H1 (cell line): ENCODE results near the gene CYGB. TPM values are rescaled to one million over a fixed set of nuclear protein-coding genes. Genes with fewer than 3 reads are reported as not detected.

Experiments used
- CTCF ChIA-PET: fragments of 300-600 bp; sonication (Branson Sonifier 250); formaldehyde crosslinking; loops from one replicate; lab custom pipeline; 2021; ENCODE audit not compliant: partially characterized antibody; lab: Charles Lee
- POLR2A ChIA-PET: fragments of 300-600 bp; sonication (Branson Sonifier 250); formaldehyde crosslinking; loops from one replicate; lab custom pipeline; 2021; ENCODE audit warnings: inconsistent platforms; ENCODE audit not compliant: partially characterized antibody; lab: Charles Lee
- DNase-seq, 2 experiments: peaks; one replicate each; pipeline versions ENCODE4 v3.0.0 to v3.0.0-alpha.2; 2010 to 2022; ENCODE audit warnings: low spot score in 2 of 2, low read depth in 1 of 2, mixed read lengths in 1 of 2
- FAIRE-seq: peaks from 2 replicates; lab custom pipeline; 2011; peaks lifted over from hg19 to GRCh38; lab: Jason Lieb, UNC
- H2AFZ ChIP-seq: 2 replicates; pipeline ENCODE4 v1.8.1; 2012; ENCODE audit warnings: low read length, inconsistent platforms
- H2AK5ac ChIP-seq: 2 replicates; pipeline ENCODE4 v1.6.1; 2013; ENCODE audit warnings: low read depth, low read length
- H2BK120ac ChIP-seq: replicated peaks from 2 replicates; pipeline ENCODE3; 2013; ENCODE audit warnings: low read depth, low read length, inconsistent platforms
- H2BK12ac ChIP-seq: 2 replicates; pipeline ENCODE4 v1.6.1; 2013; ENCODE audit warnings: low read depth, low read length
- H2BK15ac ChIP-seq: 2 replicates; pipeline ENCODE4 v1.6.1; 2013; ENCODE audit warnings: low read length
- H2BK20ac ChIP-seq: 2 replicates; pipeline ENCODE4 v1.6.1; 2013; ENCODE audit warnings: low read length
- H2BK5ac ChIP-seq: 2 replicates; pipeline ENCODE4 v1.6.1; 2013; ENCODE audit warnings: low read depth, low read length
- H3K14ac ChIP-seq: 2 replicates; pipeline ENCODE4 v1.6.1; 2013; ENCODE audit warnings: inconsistent platforms; ENCODE audit not compliant: insufficient read length
- H3K18ac ChIP-seq: 2 replicates; pipeline ENCODE4 v1.6.1; 2013; ENCODE audit warnings: low read length; ENCODE audit errors: extremely low read depth
- H3K23ac ChIP-seq: 2 replicates; pipeline ENCODE4 v1.6.1; 2013; ENCODE audit warnings: inconsistent platforms; ENCODE audit not compliant: insufficient read length
- H3K23me2 ChIP-seq: 2 replicates; pipeline ENCODE4 v1.6.1; 2013; ENCODE audit warnings: low read depth, low read length
- H3K27ac ChIP-seq: 2 replicates; pipeline ENCODE4 v1.6.1; 2011; ENCODE audit warnings: low read depth, low read length, inconsistent platforms
- H3K27me3 ChIP-seq, 4 experiments: replicated peaks in 1 of 4; 1 replicate in 1 of 4; 2 replicates in 3 of 4; pipeline versions ENCODE4 v1.6.1 to v1.8.1; 2011 to 2013; ENCODE audit warnings: low read length in 3 of 4, mild to moderate bottlenecking in 3 of 4, inconsistent platforms in 2 of 4, mixed read lengths in 2 of 4, moderate library complexity in 1 of 4; ENCODE audit not compliant: control insufficient read depth in 3 of 4, insufficient read depth in 3 of 4; ENCODE audit errors: extremely low read depth in 1 of 4
- H3K36me3 ChIP-seq, 4 experiments: 2 replicates each; pipeline versions ENCODE4 v1.6.1 to v1.8.1; 2011 to 2013; ENCODE audit warnings: mild to moderate bottlenecking in 4 of 4, low read length in 3 of 4, moderate library complexity in 2 of 4, control low read depth in 1 of 4, inconsistent platforms in 1 of 4; ENCODE audit not compliant: insufficient read depth in 4 of 4, control insufficient read depth in 2 of 4
- H3K4ac ChIP-seq: replicated peaks from 2 replicates; pipeline ENCODE3; 2013; ENCODE audit warnings: low read length, low read depth, mixed read lengths, inconsistent platforms; ENCODE audit not compliant: insufficient read length
- H3K4me1 ChIP-seq, 4 experiments: replicated peaks in 1 of 4; 1 replicate in 1 of 4; 2 replicates in 3 of 4; pipeline versions ENCODE4 v1.6.1 to v1.8.1; 2011 to 2013; ENCODE audit warnings: low read length in 3 of 4, inconsistent platforms in 2 of 4, mixed read lengths in 1 of 4; ENCODE audit not compliant: insufficient read depth in 4 of 4, control insufficient read depth in 3 of 4
- H3K4me2 ChIP-seq, 2 experiments: 2 replicates each; pipeline versions ENCODE4 v1.6.1 to v1.8.1; 2011 to 2013; ENCODE audit warnings: low read depth in 2 of 2, low read length in 2 of 2, control low read depth in 1 of 2, inconsistent platforms in 1 of 2, mild to moderate bottlenecking in 1 of 2; ENCODE audit not compliant: insufficient read depth in 1 of 2
- H3K4me3 ChIP-seq, 4 experiments: fragments of 200-600, 300-600 bp in 1 of 4; sonication (generic), shearing (Covaris generic), sonication (Bioruptor Twin) in 1 of 4; 2 replicates each; pipeline versions ENCODE4 v1.5.1 to v1.8.1; 2011 to 2016; ENCODE audit warnings: low read length in 4 of 4, low read depth in 3 of 4, control low read depth in 2 of 4, inconsistent platforms in 2 of 4, mild to moderate bottlenecking in 2 of 4, mixed read lengths in 1 of 4, moderate library complexity in 1 of 4; ENCODE audit not compliant: insufficient read depth in 2 of 4; ENCODE audit errors: extremely low read depth in 1 of 4
- H3K56ac ChIP-seq: replicated peaks from 2 replicates; pipeline ENCODE3; 2013; ENCODE audit warnings: low read depth, mild to moderate bottlenecking, mixed read lengths, low read length, inconsistent platforms; ENCODE audit not compliant: insufficient read length
- H3K79me1 ChIP-seq: 2 replicates; pipeline ENCODE4 v1.6.1; 2013; ENCODE audit warnings: low read depth, low read length, control low read depth
- H3K79me2 ChIP-seq, 2 experiments: 2 replicates each; pipeline versions ENCODE4 v1.6.1 to v1.8.1; 2012 to 2013; ENCODE audit warnings: low read length in 2 of 2, mild to moderate bottlenecking in 2 of 2, inconsistent platforms in 1 of 2; ENCODE audit not compliant: insufficient read depth in 2 of 2, control insufficient read depth in 1 of 2
- H3K9ac ChIP-seq, 4 experiments: replicated peaks in 1 of 4; 1 replicate in 1 of 4; 2 replicates in 3 of 4; pipeline versions ENCODE4 v1.6.1 to v1.8.1; 2011 to 2013; ENCODE audit warnings: low read depth in 3 of 4, low read length in 3 of 4, control low read depth in 2 of 4, mild to moderate bottlenecking in 2 of 4, moderate library complexity in 2 of 4, inconsistent platforms in 1 of 4; ENCODE audit errors: extremely low read depth in 1 of 4
- H3K9me3 ChIP-seq, 2 experiments: 2 replicates each; pipeline versions ENCODE4 v1.6.1 to v1.8.1; 2012 to 2013; ENCODE audit warnings: mild to moderate bottlenecking in 2 of 2, moderate library complexity in 2 of 2, control low read depth in 1 of 2, inconsistent platforms in 1 of 2, low read depth in 1 of 2, low read length in 1 of 2, mixed read lengths in 1 of 2; ENCODE audit not compliant: insufficient read depth in 2 of 2
- H4K20me1 ChIP-seq, 2 experiments: replicated peaks in 1 of 2; 2 replicates each; pipeline versions ENCODE3 to v1.8.1; 2011 to 2013; ENCODE audit warnings: inconsistent platforms in 2 of 2, low read length in 2 of 2, mild to moderate bottlenecking in 1 of 2; ENCODE audit not compliant: insufficient read depth in 2 of 2, control insufficient read depth in 1 of 2
- H4K5ac ChIP-seq: 2 replicates; pipeline ENCODE4 v1.6.1; 2013; ENCODE audit warnings: low read length, low read depth, mixed read lengths, inconsistent platforms; ENCODE audit not compliant: insufficient read length
- H4K8ac ChIP-seq: 2 replicates; pipeline ENCODE4 v1.8.0; 2013; ENCODE audit warnings: mild to moderate bottlenecking, moderate library complexity, low read length, inconsistent platforms; ENCODE audit not compliant: insufficient read depth; ENCODE audit errors: extremely low read depth
- H4K91ac ChIP-seq: replicated peaks from 2 replicates; pipeline ENCODE3; 2013; ENCODE audit warnings: low read length, mixed read lengths, inconsistent platforms; ENCODE audit not compliant: insufficient read length
- CBX8 ChIP-seq: fragments of 300-800, 300-1000 bp; sonication (generic); IDR thresholded peaks from 2 replicates; pipeline ENCODE4 v1.7.1; 2016; ENCODE audit warnings: low read depth, low read length, borderline replicate concordance
- CHD1 ChIP-seq: IDR thresholded peaks from 2 replicates; pipeline ENCODE4 v1.6.1; 2012; ENCODE audit warnings: low read depth, low read length, improper control_type of control experiment
- KDM1A ChIP-seq: fragments of 200-600, 300-600 bp; sonication (generic); IDR thresholded peaks from 2 replicates; pipeline ENCODE4 v1.7.1; 2016; ENCODE audit warnings: mild to moderate bottlenecking, low read length, borderline replicate concordance
- NANOG ChIP-seq: IDR thresholded peaks from 2 replicates; pipeline ENCODE4 v1.6.1; 2011; ENCODE audit warnings: low read length, low read depth, mild to moderate bottlenecking, inconsistent platforms; ENCODE audit not compliant: insufficient read depth, poor library complexity, severe bottlenecking
- NRF1 ChIP-seq: IDR thresholded peaks from 2 replicates; pipeline ENCODE4 v1.6.1; 2011; ENCODE audit warnings: mild to moderate bottlenecking, low read depth, low read length, improper control_type of control experiment
- POLR2A ChIP-seq, 2 experiments: IDR thresholded peaks; 1 replicate in 1 of 2; 2 replicates in 1 of 2; pipeline ENCODE4 v1.6.1; 2011; ENCODE audit warnings: low read depth in 2 of 2, low read length in 2 of 2, mild to moderate bottlenecking in 2 of 2; ENCODE audit errors: control extremely low read depth in 1 of 2
- RXRA ChIP-seq: IDR thresholded peaks from 2 replicates; pipeline ENCODE4 v1.6.1; 2011; ENCODE audit warnings: low read depth, mild to moderate bottlenecking, low read length, moderate library complexity; ENCODE audit not compliant: insufficient read depth
- SAP30 ChIP-seq: fragments of 300-600 bp; sonication (generic); IDR thresholded peaks from 2 replicates; pipeline ENCODE4 v1.7.1; 2012; ENCODE audit warnings: low read length, moderate library complexity, mild to moderate bottlenecking, inconsistent platforms; ENCODE audit not compliant: insufficient read depth, insufficient replicate concordance
- SP1 ChIP-seq: IDR thresholded peaks from 2 replicates; pipeline ENCODE4 v1.6.1; 2011; ENCODE audit warnings: low read depth, low read length
- TAF1 ChIP-seq: IDR thresholded peaks from 2 replicates; pipeline ENCODE4 v1.6.1; 2011; ENCODE audit warnings: mild to moderate bottlenecking, low read depth, low read length
- WGBS, 2 experiments: shearing (Covaris generic) in 1 of 2; methylation state at CpG; one replicate each; pipeline versions ENCODE4 v1.1.6 to v1.1.7; 2013 to 2015; ENCODE audit warnings: low lambda C conversion rate in 2 of 2, mixed read lengths in 2 of 2, inconsistent platforms in 1 of 2, low coverage in 1 of 2, missing lambda C conversion rate in 1 of 2; ENCODE audit not compliant: insufficient replicate concordance in 2 of 2, insufficient coverage in 1 of 2, insufficient read length in 1 of 2; ENCODE audit errors: extremely low coverage in 1 of 2, missing lambda C conversion rate in 1 of 2; 5-methylcytosine and 5-hydroxymethylcytosine counted together
- polyA plus RNA-seq, 7 experiments: library from polyadenylated mRNA; depleted of rRNA in 3 of 7; stranded (reverse) in 5 of 7; unstranded in 2 of 7; fragments of >200 nt in 5 of 7; fragments of 200-250 nt in 2 of 7; gene quantifications; 1 replicate in 5 of 7; 2 replicates in 1 of 7; 4 replicates in 1 of 7; pipeline versions ENCODE4 v1.2.1 to v1.2.3, GENCODE V29; 2011 to 2013; ENCODE audit warnings: missing spikeins in 2 of 7, mixed read lengths in 2 of 7
- total RNA-seq: library from RNA; stranded (reverse); fragmentation: NEBNext Ultra II Directional; extraction: Animal tissue kit (Norgen Biotek cat#: 25700); gene quantifications from 2 replicates; pipeline ENCODE4 v1.2.1, GENCODE V29; 2021

Gene CYGB
- total and polyA plus RNA-seq, 2 of the 8 experiments (the other 6 are each of a cell fraction or from before 2014, with no cell fraction given), result 2.7 to 3.7 TPM

GRCh38 chr17:76528156-76528527, 9.4 kb downstream of the CYGB start:
- TF ChIP-seq KDM1A (no peak), RXRA (no peak), NRF1 (no peak), SP1 (no peak), POLR2A (IDR thresholded peaks at IDR 0.05; ENCODE audit: control extremely low read depth in 1 of 2, low read depth in 2 of 2, low read length in 2 of 2) (no peak), SAP30 (no peak), CBX8 (no peak), TAF1 (no peak), NANOG (no peak), CHD1 (no peak)
- Histone ChIP-seq H3K14ac (no peak overlapping the region), H3K4me2 (no peak overlapping the region), H3K9me3 (no peaks in the 10 kb centered on the region), H2BK12ac (no peak overlapping the region), H2BK120ac (no peak overlapping the region), H4K91ac (no peak overlapping the region), H2BK20ac (no peak overlapping the region), H4K5ac (peak overlapping the region; percentile 21), H3K79me2 (no peaks in the 10 kb centered on the region), H3K4me1 (peaks cover 0 to 34% (median 24%) of the 10 kb centered on the region in 4 experiments; a peak in 6 of 7 replicates), H3K4ac (no peak overlapping the region), H3K79me1 (no peaks in the 10 kb centered on the region; the same call in 1 of the 2 replicates), H3K23me2 (no peaks in the 10 kb centered on the region), H2AFZ (no peak overlapping the region), H3K27me3 (peaks cover 0 to 5% (median 0%) of the 10 kb centered on the region in 4 experiments; a peak in 2 of 7 replicates), H3K9ac (no peak overlapping the region), H2BK15ac (no peak overlapping the region), H3K23ac (no peak overlapping the region), H3K56ac (no peak overlapping the region), H4K8ac (no peak overlapping the region), H2BK5ac (no peak overlapping the region), H3K4me3 (no peak overlapping the region), H3K18ac (no peak overlapping the region; the same call in 1 of the 2 replicates), H3K27ac (no peak overlapping the region), H3K36me3 (no peaks in the 10 kb centered on the region), H4K20me1 (no peaks in the 10 kb centered on the region), H2AK5ac (no peak overlapping the region)
- ChIA-PET POLR2A (interaction anchor here (0.8 to 5.1 kb wide), 7 partner anchors 9 to 38 kb away, joined by 3 to 30 read pairs (median 4); partner anchors contain the start of gene PRCD), CTCF (interaction anchor here (0.7 to 4.9 kb wide), 23 partner anchors 8 to 863 kb away, joined by 3 to 41 read pairs (median 4); partner anchors contain the start of genes AANAT and PRCD)
- WGBS, 2 experiments, result 86% methylated on average over 15 of the region's 15 CpGs; no CpG with 5 or more reads in 1 of the 2 experiments
- no peak for FAIRE-seq
- no peak for DNase-seq
